HG03108 (cell line): ENCODE measurements around the gene STARD9.
"Not testable (repeated sequence)": the region's sequence is repeated elsewhere in the genome, so short reads cannot be mapped to it uniquely, and the experiment has no call there.

Experiments
- ATAC-seq: cut with Tn5 transposase; IDR thresholded peaks from one replicate; pipeline ENCODE4 v1.9.1; 2021; ENCODE audit warnings: moderate library complexity; ENCODE audit not compliant: unreplicated experiment

Gene STARD9

DNA sequence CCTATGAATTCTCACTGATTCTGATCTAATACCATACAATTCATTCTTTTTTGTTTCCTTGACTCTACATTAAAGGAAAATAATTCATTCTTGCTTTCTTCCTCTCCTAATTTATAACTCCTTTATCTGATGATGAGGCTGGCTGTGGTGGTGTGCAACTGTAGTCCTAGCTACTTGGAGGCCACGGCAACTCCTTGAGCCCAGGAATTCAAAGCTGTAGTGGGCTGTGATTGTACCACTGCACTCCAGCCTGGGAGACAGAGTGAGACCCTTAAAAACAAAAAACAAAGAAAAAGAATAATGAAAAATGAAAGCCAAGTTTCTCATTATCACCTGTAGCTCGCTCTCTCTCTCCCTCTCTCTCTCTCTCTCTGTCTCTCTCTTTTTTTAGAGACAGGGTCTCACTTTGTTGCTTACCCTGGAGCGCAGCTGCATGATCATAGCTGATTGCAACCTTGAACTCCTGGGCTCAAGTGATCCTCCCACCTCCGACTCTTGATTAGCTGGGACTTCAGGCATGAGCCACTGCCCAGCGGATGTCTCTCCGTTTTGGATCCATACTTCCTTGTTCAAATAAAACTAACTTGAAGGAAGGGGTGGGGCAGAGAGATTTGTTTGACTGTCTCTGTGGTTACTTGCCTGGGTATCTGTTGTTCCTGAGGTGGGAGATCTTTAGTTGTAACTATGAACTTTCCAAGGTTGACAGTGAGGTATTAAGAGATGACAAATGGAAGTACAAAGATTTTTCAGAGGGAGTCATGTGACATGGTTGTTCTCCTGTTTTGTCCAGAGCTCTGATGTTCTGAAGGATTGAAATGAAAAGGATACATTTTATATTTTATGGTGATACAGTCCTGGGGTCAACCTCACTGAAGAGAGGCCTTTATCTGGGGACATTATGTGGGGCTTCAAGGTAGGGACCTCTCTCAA is 46.9 kb downstream of the STARD9 start:
- no peak for ATAC-seq

DNA sequence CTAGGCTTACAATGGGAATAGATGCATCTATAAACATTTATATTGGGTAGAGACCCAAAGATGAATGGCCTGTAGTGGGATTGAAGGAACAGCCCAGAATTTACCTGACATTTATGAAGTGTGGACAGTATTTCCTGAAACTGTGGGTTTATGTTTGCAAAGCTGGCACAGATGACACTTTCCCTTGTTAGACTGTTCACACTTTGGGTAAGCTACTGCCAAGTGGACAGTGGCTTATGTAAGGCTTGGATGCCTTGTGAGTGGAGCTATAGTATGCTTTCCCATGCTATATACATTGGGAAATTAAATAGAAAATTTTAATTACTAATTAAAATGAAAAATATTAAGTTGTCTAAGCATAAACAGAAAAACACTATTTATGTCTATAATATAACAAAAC is 48.5 kb downstream of the STARD9 start:
- ATAC-seq, result no peak

DNA sequence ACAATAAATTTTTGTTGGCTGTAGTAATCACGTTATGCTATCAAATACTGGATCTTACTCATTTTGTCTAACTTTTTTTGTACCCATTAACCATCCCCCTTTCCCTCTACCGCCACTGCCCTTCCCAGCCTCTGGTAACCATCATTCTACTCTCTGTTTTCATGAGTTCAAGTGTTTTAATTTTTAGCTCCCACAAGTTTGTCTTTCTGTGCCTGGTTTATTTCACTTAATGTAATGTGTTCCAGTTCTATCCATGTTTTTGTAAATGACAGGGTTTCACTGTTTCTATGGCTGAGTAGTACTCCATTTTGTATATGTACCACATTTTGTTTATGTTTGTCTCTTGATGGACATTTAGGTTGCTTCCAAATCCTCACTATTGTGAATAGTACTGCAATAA is 52.1 kb downstream of the STARD9 start:
- ATAC-seq, result no peak

DNA sequence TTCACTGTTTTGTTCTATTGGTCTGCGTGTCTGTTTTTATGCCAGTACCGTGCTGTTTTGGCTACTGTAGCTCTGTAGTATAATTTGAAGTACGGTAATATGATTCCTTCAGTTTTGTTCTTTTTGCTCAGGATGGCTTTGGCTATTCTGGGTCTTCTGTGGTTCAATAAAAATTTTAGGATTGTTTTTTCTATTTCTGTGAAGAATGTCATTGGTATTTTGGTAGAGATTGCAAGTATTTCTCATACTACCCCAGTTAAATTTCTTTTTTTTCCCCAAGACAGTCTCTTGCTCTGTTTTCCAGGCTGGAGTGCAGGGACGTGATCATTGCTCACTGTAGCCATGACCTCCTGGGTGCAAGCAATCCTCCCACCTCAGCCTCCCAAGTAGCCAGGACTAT is 53.4 kb downstream of the STARD9 start:
- no peak for ATAC-seq

DNA sequence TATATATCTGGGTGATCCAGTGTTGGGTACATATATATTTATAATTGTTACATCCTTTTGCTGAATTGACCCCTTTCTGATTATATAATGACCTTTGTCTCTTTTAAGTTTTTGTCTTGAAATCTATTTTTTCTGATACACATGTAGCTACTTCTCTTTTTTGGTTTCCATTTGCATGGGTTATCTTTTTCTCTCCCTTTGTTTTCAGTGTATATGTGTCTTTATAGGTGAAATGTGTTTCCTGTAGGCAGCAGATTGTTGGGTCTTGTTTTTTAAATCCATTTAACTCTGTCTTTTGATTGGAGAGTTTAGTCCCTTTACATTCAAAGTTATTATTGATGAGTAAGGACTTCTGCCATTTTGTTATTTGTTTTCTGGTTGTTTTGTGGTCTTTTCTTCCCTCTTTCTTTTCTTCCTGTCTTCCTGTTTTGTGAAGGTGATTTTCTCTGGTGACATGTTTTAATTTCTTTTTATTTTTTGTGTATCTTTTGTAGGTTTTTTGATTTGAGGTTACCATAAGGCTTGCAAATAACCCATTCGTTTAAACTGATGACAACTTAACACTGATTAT is 56.8 kb downstream of the STARD9 start:
- no peak for ATAC-seq

DNA sequence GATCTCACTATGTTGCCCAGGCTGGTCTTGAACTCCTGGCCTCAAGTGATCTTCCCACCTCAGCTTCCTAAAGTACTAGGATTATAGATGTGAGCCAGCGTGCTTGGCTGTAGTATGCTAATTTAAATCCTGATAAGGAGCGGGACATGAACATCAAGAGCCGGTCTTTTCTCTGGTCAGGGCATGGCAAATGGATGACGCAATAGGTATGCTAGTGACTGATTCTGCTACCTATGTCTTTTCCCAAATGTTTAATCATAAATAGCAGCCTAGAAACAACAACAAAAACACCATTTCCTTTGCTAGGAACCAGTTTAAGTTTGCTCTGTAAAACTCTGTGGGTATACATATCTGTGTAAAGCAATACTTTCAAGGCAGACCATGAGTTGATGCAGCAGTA is 64.7 kb downstream of the STARD9 start:
- ATAC-seq, result no peak

DNA sequence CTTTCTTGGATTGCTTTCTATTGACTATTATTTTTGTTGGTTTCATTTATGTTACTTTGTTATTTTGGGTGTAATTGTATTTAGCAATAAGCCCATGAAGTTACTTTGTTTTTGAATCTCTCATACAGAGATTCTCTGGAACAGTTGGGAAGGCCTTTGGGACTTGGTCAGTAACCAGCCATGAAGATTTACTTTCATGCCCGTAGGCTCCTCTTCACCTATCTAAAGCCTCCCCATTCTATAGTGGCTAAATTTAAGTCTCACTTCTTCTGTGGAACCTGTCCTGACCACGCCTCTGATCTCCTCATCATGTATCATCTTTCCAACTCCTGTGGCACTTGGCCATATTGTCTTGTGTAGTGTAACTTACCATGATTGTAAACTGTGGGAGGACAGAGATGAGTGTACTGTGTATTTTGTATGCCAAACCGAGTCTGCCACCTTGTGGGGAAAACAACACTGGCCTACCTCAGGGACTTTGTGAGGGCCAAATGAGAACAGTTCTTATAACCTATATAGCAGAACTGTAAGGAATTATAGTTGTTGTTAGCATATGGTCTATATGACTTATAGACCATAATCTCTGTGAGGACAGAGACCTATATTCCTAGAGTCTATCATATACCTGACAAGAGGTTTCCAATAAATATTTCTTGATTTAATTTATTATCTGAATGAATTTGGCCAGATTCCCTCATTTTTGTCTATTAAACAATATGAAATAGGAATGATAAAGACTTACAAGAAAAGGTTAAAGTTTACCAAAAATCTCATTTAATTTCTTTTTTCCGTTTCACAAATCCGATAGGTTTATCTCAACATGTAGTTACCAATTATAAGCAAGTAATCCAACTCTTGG is 75.0 kb downstream of the STARD9 start:
- ATAC-seq, result peak; percentile 61

DNA sequence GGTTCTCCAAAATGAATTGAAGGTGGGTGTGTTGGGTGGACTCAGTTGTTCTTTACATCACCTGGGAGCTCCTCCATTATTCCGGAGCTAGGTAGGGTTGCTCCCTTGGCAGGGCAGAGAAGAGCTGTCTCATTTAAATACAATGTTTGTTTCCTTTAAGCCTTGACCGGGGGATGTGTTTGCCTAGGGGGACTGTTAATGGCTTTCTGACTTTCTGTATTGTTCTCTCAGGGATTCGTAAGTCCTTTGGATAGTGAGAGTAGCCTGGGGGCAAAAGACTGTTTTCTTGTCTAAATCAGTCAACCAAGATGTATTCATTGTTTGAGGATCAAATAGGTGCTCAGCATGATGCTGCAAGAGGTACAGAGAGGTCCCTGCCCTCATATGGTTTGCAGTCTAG is 90.4 kb downstream of the STARD9 start:
- no peak for ATAC-seq

DNA sequence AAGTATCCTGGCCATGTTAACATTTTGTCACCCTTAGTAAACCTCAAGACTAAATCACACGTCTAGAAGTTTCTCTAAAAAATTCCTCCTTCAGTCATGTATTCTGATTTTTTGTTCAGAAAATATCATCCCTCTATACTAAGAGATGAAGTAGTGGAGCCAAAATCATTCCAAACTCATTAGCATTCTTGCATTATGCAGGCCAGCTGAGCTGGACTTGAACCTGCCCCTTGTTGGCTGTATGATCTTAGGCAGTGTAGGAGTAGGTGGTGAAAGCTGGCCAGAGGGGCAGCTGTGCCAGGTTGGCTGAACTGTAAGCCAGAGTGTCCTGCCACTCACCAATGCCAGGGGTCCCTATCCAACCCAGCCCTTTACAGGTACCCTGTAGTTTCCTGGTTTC is 92.4 kb downstream of the STARD9 start:
- ATAC-seq, result no peak

DNA sequence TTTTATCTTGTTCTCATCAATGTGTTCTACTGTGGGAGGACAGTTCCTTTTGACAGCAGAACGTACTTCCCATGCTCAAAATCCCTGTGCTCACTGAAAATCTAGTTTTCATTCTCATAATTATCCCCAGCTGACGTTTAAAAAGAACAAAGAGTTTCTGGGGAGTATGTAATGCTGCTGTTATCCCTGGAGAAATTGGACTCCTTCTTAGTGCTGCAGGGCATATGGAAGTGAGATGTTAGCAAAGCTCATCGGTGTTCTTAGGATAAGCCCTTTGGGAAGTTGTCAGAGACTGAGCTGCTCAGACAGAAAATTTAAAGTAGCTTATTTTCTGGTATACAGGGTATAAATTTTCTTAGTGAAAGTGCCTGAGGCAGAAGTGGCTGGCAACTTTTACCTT is 95.0 kb downstream of the STARD9 start:
- no peak for ATAC-seq

DNA sequence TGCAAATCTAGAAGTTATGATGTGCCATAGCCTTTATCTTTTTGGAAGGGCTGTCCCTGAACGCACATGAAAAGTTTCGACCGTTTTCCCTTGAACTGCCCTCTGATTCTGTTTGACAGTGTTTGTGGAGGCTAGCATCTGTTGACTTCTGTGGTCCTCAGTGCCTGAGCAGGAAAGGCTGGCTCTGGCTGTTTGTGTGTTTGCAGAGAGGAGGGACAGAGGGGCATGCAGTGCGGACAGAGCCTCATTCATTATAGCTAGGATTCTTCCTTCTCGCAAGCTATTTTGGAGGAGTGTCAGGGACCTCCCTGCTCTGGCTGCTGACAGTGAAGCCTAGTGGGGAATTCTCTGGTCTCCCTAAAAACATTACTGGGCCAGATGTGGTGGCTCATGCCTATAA is 97.0 kb downstream of the STARD9 start:
- no peak for ATAC-seq

DNA sequence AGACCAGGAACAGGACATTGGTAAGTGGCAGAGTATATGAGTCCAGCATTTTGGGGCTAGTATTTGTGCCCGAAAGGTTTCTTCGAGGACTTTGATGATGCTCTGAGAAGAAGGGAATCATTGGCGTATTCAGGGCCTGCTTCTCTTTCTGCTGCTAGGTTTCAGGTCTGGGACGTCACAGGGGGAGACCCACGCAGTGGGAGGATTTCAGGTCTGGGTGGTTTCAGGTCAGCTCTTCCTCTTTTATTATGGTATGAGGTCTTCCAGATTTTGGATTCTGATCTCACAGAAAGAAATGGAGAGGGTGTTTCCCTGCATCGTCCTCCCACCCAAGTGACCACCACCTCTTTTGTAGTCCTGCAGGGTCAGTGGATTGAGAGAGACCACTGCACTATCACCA is 99.1 kb downstream of the STARD9 start:
- no peak for ATAC-seq

DNA sequence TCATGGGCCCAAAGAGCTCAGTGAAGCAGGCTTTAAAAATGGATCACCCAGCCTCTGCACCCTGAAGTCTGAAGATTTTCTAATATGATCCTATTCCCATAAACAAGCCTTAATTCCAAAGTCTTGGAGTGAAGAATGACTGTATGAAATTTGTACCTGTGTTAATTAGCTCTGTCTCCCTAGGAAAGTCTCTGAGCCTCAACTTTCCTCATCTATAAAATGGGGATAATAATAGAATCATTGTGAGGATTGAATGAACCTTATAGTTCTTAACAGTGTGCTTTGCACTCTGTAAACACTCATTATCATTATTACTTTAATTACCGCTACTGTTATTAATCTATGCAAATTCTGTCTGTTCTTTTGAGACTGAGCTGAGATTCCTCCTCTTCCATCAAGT is 99.6 kb downstream of the STARD9 start:
- no peak for ATAC-seq

DNA sequence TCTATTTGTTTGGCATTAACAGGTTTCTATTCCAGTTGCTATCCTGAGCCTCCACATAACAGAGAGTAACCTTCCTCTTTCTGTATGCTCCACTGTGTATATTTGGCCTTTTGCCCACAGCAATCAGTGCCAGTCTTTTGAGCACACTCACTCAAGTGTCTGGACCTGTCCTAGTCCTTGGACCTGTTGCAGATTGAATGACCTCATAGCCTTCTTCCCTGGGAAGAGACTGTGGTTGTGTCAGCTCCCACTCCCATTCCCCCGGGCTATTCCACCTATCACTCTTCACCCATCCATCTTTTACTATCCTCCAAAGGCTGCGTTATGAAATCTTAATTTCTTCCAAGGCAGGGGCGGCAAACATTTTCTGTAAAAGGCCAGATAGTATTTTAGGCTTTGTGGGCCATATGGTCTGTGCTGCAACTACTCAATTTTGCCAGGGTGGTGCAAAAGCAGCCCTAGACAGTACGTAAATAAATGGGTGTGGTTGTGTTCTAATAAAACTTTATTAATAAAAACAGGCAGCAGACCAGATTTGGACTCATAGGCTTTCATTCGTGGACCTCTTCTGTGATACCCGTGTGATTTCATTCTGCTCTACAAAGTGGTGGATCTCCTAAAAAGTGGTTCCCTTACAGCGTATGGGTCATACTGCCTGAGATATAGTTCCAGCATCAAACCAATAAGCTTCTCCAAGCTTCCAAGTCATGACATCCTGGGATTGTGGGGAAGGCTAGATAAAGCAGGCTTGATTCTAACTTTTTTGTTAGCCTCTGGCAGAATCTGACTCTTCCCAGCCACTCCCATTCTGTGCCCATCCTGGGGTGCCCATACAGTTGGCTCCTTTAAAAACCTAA is 104.1 kb downstream of the STARD9 start:
- ATAC-seq, result no peak

DNA sequence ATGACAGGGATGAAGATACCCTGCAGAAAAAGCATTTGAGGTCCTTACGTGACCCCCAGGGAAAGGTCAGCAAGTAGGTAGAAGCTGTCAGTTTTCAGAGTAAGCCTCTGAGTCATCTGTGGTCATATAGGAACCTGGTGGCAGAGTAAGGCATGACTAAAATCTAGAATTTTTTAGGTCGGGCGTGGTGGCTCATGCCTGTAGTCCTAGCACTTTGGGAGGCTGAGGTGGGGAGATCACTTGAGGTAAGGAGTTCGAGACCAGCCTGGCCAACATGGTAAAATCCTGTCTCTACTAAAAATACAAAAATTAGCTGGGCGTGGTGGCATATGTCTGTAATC is 104.7 kb downstream of the STARD9 start:
- not testable (repeated sequence) for ATAC-seq

DNA sequence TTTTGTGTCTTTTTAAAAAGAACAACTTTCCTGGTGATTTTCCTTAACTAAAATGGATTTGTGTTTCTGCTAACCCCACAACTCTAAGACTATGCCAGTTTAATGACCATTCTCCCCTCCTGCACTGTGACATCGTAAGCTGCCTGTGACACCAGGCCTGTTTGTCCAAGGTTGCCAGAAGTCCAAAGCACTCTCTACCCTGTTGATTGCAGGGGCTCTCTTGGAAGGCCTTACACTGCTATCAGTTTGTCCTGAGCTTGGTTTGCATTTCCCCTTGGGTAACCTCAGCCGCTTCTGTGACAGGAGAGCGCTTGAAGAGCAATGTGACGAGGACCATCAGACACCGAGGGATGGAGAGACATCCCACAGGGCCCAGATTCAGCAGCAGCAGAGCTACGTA is 105.7 kb downstream of the STARD9 start:
- no peak for ATAC-seq

DNA sequence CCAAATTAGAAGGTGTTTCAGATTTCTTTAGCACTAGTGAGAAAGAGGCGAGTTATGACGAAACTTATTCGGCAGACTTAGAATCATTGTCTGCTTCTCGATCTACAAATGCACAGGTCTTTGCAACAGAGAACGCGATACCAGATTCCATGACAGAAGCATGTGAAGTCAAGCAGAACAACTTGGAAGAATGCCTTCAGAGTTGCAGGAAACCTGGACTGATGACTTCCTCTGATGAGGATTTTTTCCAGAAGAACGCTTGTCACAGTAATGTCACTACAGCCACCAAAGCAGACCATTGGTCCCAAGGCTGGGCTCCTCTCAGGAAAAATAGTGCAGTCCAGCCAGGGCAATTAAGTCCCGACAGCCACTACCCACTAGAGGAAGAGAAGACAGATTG is 110.9 kb downstream of the STARD9 start:
- ATAC-seq, result no peak

DNA sequence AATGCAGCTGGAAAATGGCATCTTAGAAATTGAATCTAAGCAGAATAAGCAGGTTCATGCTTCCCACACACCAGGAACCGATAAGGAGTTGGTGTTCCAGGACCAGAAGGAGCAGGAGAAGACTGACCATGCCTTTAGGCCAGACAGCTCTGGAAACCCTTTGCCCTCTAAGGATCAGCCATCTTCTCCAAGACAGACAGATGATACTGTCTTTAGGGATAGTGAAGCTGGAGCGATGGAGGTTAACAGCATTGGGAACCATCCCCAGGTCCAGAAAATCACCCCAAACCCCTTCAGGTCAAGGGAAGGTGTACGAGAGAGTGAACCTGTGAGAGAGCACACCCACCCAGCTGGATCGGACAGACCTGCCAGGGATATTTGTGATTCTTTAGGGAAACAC is 112.3 kb downstream of the STARD9 start:
- no peak for ATAC-seq

DNA sequence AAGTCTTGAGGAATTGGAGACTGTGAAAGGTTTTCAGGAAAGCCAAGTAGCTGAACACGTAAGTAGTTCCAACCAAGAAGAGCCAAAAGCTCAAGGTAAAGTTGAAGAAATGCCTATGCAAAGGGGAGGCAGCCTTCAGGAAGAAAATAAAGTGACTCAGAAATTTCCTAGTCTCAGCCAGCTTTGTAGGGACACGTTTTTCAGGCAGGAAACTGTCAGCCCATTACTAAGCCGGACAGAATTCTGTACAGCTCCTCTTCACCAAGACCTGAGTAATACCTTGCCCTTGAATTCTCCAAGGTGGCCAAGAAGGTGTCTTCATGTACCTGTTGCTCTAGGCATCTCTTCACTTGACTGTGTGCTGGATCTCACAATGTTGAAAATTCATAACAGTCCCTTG is 112.9 kb downstream of the STARD9 start:
- no peak for ATAC-seq

DNA sequence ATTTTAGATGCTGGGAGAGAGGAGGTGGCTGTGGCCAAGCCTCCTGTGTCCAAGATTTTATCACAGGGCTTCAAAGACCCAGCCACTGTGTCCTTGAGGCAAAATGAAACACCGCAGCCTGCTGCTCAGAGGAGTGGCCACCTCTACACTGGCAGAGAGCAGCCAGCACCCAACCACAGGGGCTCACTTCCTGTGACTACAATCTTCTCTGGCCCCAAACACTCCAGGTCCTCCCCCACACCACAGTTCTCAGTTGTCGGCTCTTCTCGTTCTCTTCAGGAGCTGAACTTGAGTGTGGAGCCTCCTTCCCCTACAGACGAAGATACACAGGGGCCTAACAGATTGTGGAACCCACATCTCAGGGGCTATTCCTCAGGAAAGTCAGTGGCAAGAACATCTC is 115.9 kb downstream of the STARD9 start:
- no peak for ATAC-seq

DNA sequence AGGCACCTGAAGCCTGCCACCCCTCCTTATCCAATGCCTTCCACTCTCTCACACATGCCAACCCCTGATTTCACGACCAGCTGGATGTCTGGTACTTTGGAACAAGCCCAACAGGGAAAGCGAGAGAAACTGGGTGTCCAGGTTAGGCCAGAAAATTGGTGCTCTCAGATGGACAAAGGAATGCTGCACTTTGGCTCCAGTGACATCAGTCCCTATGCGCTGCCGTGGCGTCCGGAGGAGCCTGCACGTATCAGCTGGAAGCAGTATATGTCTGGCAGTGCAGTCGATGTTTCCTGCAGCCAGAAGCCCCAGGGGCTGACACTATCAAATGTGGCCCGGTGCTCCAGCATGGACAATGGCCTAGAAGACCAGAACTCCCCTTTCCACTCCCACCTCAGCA is 116.4 kb downstream of the STARD9 start:
- ATAC-seq, result no peak
